ENCODE data around the gene UACA. TPM values are rescaled to one million over a fixed set of nuclear protein-coding genes. Genes with fewer than 3 reads are reported as not detected.

Gene UACA
- total RNA-seq, 4 donors from 2014 or later: 36.1 to 158 (median 47.3) TPM

GRCh38 chr15:70762469-70763119, 764 bp downstream of the UACA start:
- ATAC-seq (ENCODE audit: low FRiP score): peak; percentile 21
- DNase-seq (ENCODE audit: low spot score): no peak
- no peak for TF ChIP-seq CTCF (IDR thresholded peaks at IDR 0.05)

- DNase-seq (ENCODE audit: low spot score) (no peak), ATAC-seq (ENCODE audit: low FRiP score) (no peak)
- TF ChIP-seq CTCF (IDR thresholded peaks at IDR 0.05): no peak
Measured at GRCh38 chr15:70761931-70762468, 1.4 kb downstream of the UACA start.

GRCh38 chr15:70761046-70761445, 2.3 kb downstream of the UACA start:
- no peak for TF ChIP-seq CTCF (IDR thresholded peaks at IDR 0.05)
- ATAC-seq (ENCODE audit: low FRiP score) (no peak), DNase-seq (ENCODE audit: low spot score) (no peak)

- ATAC-seq (ENCODE audit: low FRiP score) (no peak), DNase-seq (ENCODE audit: low spot score) (no peak)
- TF ChIP-seq CTCF (IDR thresholded peaks at IDR 0.05): no peak
Measured at GRCh38 chr15:70758790-70759462, 4.4 kb downstream of the UACA start.

- DNase-seq (ENCODE audit: low spot score): no peak
- ATAC-seq (ENCODE audit: low FRiP score): no peak
- no peak for TF ChIP-seq CTCF (IDR thresholded peaks at IDR 0.05)
Measured at GRCh38 chr15:70757627-70758026, 5.7 kb downstream of the UACA start.

- DNase-seq (ENCODE audit: low spot score) (no peak), ATAC-seq (ENCODE audit: low FRiP score) (no peak)
- no peak for TF ChIP-seq CTCF (IDR thresholded peaks at IDR 0.05)
Measured at GRCh38 chr15:70754862-70755261, 8.5 kb downstream of the UACA start.
